Thymus (tissue), 11 donors: Measurements from ENCODE around the gene TEX9. TPM values are rescaled to one million over a fixed set of nuclear protein-coding genes. Genes with fewer than 3 reads are reported as not detected.

Source experiments
- DNase-seq, 9 donors: peaks; one replicate each; pipeline ENCODE4 v3.0.0-alpha.2; 2013; ENCODE audit warnings: low spot score in 9 of 9, low read depth in 6 of 9, missing footprints in 1 of 9
- H3K27ac ChIP-seq, 2 donors: one replicate each; pipeline ENCODE4 v1.5.1; 2013; ENCODE audit warnings: control low read depth in 1 of 2, low read depth in 1 of 2, low read length in 1 of 2, mild to moderate bottlenecking in 1 of 2, moderate library complexity in 1 of 2
- H3K27me3 ChIP-seq, 2 donors: one replicate each; pipeline ENCODE4 v1.5.1; 2013; ENCODE audit warnings: low read length in 1 of 2; ENCODE audit not compliant: control insufficient read depth in 2 of 2, insufficient read depth in 1 of 2
- H3K36me3 ChIP-seq, 2 donors: one replicate each; pipeline ENCODE4 v1.5.1; 2013; ENCODE audit warnings: low read length in 1 of 2, mild to moderate bottlenecking in 1 of 2, moderate library complexity in 1 of 2; ENCODE audit not compliant: control insufficient read depth in 2 of 2, insufficient read depth in 2 of 2
- H3K4me1 ChIP-seq, 2 donors: one replicate each; pipeline ENCODE4 v1.5.1; 2013; ENCODE audit warnings: low read length in 2 of 2; ENCODE audit not compliant: control insufficient read depth in 2 of 2, insufficient read depth in 2 of 2
- H3K4me3 ChIP-seq, 2 donors: one replicate each; pipeline ENCODE4 v1.5.1; 2013; ENCODE audit warnings: low read length in 2 of 2, control low read depth in 1 of 2, mild to moderate bottlenecking in 1 of 2
- H3K9me3 ChIP-seq, 2 donors: one replicate each; pipeline ENCODE4 v1.5.1; 2013; ENCODE audit warnings: low read length in 1 of 2, mild to moderate bottlenecking in 1 of 2; ENCODE audit not compliant: control insufficient read depth in 2 of 2, insufficient read depth in 1 of 2
- WGBS: extraction: QIAGEN DNeasy Blood & Tissue Kit; methylation state at CpG from one replicate; pipeline ENCODE4 v1.1.7; 2013; 5-methylcytosine and 5-hydroxymethylcytosine counted together
- polyA plus RNA-seq: library from polyadenylated mRNA; stranded (reverse); fragments of 200-250 nt; gene quantifications from one replicate; pipeline ENCODE4 v1.2.3, GENCODE V29; 2013
- total RNA-seq: library from RNA; stranded (reverse); fragments of 120-200 nt; gene quantifications from one replicate; pipeline ENCODE4 v1.2.4, GENCODE V29; 2013
- donor health status: healthy.

The TEX9 gene
- total and polyA plus RNA-seq, 2 donors: 3.5 to 5.0 TPM

DNA sequence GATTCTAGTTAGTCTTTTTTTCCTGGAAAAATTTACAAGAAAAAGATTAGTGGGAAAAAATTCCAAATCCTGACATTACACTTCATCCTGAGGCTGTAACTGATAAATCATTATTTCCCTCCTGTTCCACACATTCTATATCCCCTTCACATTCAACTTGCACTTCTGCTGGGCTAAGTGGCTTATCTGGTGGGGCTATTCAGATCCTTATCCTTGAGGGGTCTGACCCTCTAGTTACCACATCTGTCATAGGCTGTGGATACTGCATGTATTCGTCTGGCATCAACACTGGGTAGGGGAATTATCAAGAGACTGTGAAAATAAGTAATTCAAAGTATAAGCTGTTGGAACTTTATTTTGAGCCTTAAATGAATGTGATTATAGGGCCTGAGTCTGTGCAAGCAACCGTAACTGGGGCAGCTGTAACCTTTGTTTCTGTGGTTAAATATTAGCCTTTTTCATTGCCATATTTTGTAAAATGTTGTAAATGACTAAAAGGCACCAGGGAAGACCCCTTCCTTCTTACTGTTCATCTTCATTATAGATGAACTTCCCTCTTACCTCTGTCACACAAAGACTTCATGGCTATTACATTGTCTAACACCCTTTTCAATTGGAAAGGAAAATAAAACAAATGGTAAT is 28.0 kb upstream of the TEX9 start:
- H3K9me3 ChIP-seq: no peaks in the 10 kb centered on the region
- no peak overlapping the region for H3K4me3 ChIP-seq
- no peaks in the 10 kb centered on the region for H3K36me3 ChIP-seq
- no peaks in the 10 kb centered on the region for H3K27me3 ChIP-seq
- H3K4me1 ChIP-seq: no peaks in the 10 kb centered on the region
- no peak for DNase-seq
- WGBS: 97% methylated on average over 2 of the region's 2 CpGs
- no peak overlapping the region for H3K27ac ChIP-seq

DNA sequence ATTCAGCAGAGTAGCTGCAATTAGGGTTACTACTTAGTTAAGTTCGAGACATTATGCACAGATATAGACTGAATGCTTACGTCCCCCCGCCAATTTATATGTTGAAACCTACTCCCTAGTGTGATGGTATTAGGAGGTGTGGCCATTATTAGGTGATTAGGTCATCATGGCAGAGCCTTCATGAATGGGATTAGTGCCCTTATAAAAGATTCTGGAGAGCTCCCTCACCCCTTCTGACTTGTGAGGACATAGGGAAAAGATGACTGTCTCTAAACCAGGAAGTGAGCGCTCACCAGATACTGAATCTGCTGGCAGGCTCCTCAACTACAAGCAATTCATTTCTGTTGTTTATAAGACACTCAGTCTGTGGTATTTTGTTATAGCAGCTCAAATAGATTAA is 25.6 kb upstream of the TEX9 start:
- Histone ChIP-seq H3K27me3 (no peaks in the 10 kb centered on the region), H3K4me1 (no peaks in the 10 kb centered on the region), H3K9me3 (no peaks in the 10 kb centered on the region), H3K36me3 (no peaks in the 10 kb centered on the region), H3K27ac (no peak overlapping the region), H3K4me3 (no peak overlapping the region)
- no peak for DNase-seq
- WGBS: 99% methylated on average over 4 of the region's 4 CpGs

DNA sequence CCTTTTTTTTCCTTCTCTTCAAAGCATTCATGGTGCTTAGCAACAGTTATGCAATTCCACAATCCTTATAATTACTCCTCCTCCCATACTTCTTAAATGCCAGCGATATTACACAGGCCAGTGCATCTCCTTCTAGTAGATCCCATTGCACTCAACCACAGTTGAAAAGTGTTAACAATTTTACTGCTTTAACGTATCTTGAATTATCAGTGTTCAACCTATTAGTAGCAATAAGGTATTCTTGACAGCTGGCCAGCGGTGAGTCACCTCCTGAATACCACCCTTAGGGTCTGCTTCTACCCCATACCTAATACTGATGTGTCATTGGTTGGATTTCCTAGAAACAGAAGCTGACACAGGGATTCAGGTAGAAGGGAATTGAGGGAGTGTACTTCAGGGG is 24.0 kb upstream of the TEX9 start:
- Histone ChIP-seq H3K36me3 (no peaks in the 10 kb centered on the region), H3K27ac (no peak overlapping the region)
- WGBS: 96% methylated on average over 3 of the region's 3 CpGs

DNA sequence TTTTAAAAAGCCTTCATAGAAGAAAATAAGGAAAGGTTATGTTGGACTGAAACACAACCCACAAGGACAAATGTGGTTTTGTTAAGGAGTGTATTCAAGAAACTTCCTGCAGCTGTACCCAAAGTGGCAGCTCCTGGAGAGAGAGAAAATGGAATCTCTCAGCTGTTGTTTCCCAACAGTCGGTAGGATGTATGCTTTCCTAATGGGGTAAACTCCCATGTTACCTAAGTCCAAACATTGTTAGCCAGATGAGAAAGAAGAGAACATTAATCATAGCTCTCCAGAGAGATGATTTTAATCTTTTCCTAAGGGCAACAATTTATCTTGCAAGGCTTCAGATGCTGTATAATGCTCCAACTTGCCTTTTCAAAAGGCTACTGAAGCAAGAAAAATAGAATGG is 22.6 kb upstream of the TEX9 start:
- Histone ChIP-seq H3K27ac (no peak overlapping the region), H3K9me3 (no peaks in the 10 kb centered on the region), H3K36me3 (no peaks in the 10 kb centered on the region), H3K4me3 (no peak overlapping the region), H3K27me3 (no peaks in the 10 kb centered on the region), H3K4me1 (no peaks in the 10 kb centered on the region)
- WGBS: 84% methylated on average over 1 of the region's 1 CpG
- DNase-seq: no peak

More for the DNA sequence above, 24.0 kb upstream of the TEX9 start:
- DNase-seq: no peak
- H3K27me3 ChIP-seq: no peaks in the 10 kb centered on the region
- no peak overlapping the region for H3K4me3 ChIP-seq
- no peaks in the 10 kb centered on the region for H3K4me1 ChIP-seq
- no peaks in the 10 kb centered on the region for H3K9me3 ChIP-seq

DNA sequence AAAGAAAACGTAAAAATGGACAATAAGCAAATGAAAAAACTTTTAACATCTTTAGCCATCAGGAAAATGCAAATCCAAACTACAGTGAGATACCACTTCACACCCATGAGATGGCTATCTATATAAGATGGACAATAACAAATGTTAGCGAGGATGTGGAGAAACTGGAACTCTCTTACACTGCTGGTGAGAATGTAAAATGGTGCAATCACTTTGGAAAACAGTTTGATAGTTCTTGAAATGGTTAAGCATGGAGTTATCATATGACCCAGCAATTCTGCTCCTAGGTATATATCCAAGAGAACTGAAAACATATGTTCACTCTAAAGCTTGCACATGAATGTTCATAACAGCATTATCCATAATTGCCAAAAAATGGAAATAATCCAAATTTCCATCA is 21.3 kb upstream of the TEX9 start:
- DNase-seq: no peak
- H3K27me3 ChIP-seq: no peaks in the 10 kb centered on the region
- 96% methylated on average over 2 of the region's 2 CpGs for WGBS
- no peaks in the 10 kb centered on the region for H3K4me1 ChIP-seq
- no peaks in the 10 kb centered on the region for H3K9me3 ChIP-seq
- no peaks in the 10 kb centered on the region for H3K36me3 ChIP-seq
- H3K27ac ChIP-seq: no peak overlapping the region
- H3K4me3 ChIP-seq: no peak overlapping the region

DNA sequence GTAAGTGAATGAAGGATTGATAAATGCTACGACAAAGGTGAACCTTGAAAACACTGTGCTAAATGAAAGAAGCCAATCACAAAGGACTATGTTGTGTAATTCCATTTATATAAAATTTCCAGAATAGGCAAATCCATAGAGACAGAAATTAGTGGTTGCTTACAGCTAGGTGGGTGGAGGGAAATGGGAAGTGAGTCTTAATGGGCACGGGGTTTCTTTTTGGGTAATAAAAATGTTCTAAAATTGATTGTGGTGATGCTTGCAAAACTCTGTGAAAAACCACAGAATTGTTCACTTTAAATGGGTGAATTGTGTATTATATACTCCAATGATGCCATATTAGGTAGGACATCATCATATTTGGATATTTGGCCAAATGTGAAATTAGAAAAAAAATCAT is 20.9 kb upstream of the TEX9 start:
- H3K4me1 ChIP-seq: no peaks in the 10 kb centered on the region
- H3K9me3 ChIP-seq: no peaks in the 10 kb centered on the region
- H3K27me3 ChIP-seq: no peaks in the 10 kb centered on the region
- H3K36me3 ChIP-seq: no peaks in the 10 kb centered on the region
- 76% methylated on average over 2 of the region's 2 CpGs for WGBS
- no peak overlapping the region for H3K4me3 ChIP-seq
- no peak for DNase-seq
- H3K27ac ChIP-seq: no peak overlapping the region

DNA sequence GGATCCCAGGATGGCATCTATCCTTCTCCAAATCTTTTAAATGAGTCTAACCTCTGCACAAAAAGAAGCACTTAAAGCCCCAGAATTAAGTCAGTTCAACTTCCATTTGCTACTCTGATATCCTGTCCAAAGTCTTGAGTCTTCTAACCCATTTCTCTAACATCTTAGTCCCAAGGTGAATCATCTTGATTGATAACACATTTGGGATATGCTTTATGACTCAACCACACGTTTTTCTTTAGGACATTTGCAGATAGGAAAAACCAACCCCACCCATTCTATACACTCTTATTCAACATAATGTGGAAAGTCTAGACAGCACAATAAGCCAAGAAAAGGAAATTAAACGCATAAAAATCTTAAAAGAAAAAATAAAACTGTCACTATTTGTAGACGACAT is 18.8 kb upstream of the TEX9 start:
- H3K27ac ChIP-seq: no peak overlapping the region
- WGBS: 94% methylated on average over 3 of the region's 3 CpGs
- no peaks in the 10 kb centered on the region for H3K4me1 ChIP-seq
- no peak for DNase-seq
- H3K9me3 ChIP-seq: no peaks in the 10 kb centered on the region
- no peak overlapping the region for H3K4me3 ChIP-seq
- H3K27me3 ChIP-seq: no peaks in the 10 kb centered on the region
- no peaks in the 10 kb centered on the region for H3K36me3 ChIP-seq

DNA sequence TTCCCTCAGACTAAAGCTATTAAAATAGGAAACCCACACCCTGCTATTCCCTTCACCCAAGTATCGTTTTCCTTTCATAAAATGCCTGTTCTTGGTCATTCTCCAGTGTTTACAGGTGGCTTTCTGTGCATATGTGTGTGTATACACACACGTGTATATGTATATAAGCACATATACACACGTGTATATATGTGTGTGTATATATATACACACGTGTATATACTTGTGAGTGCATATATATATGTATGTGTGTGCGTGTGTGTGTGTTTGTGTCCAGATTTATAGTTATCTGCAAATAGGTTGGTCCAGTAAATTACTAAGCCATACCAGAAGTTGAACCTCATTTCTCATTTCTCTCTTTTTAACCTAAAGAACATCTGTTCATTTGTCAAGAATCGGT is 15.7 kb upstream of the TEX9 start:
- DNase-seq: no peak
- Histone ChIP-seq H3K27me3 (no peaks in the 10 kb centered on the region), H3K36me3 (no peaks in the 10 kb centered on the region), H3K9me3 (no peaks in the 10 kb centered on the region), H3K27ac (no peak overlapping the region), H3K4me3 (no peak overlapping the region), H3K4me1 (no peaks in the 10 kb centered on the region)
- 97% methylated on average over 6 of the region's 6 CpGs for WGBS

DNA sequence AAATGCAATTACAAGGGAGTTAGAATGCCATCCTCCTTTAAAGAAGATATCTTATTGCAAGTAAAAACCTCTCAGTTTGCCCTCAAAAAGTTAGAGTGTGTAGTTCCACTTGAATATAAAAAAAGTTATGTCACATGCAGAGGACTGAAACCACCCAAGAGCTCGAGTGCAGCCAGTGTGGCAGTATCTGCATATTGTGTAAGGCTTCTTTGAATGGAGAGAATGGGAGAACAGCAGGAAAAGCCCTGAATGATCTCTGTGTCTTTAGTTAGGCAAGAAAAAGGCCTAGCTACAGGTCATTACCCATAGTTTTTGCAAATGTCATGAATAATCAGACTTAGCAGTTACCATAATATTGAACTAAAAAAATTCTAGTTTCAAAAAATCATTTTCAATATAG is 13.9 kb upstream of the TEX9 start:
- WGBS: 82% methylated on average over 1 of the region's 1 CpG
- Histone ChIP-seq H3K4me3 (no peak overlapping the region), H3K36me3 (no peaks in the 10 kb centered on the region), H3K4me1 (no peaks in the 10 kb centered on the region), H3K9me3 (no peaks in the 10 kb centered on the region), H3K27me3 (no peaks in the 10 kb centered on the region), H3K27ac (no peak overlapping the region)
- no peak for DNase-seq
